SK-N-SH (cell line): ENCODE data around the gene PSMG4.

Experiments
- CTCF ChIP-seq: fragments of 200-600 bp; sonication (generic); IDR thresholded peaks from 2 replicates; pipeline ENCODE4 v1.6.1; 2017; ENCODE audit warnings: antibody characterized with exemption, mild to moderate bottlenecking, moderate library complexity
- EP300 ChIP-seq, 2 experiments: IDR thresholded peaks; 2 replicates each; pipeline versions ENCODE4 v1.4.0 to v1.6.1; 2012; ENCODE audit warnings: borderline replicate concordance in 1 of 2, low read depth in 1 of 2, low read length in 1 of 2
- FOXJ3 ChIP-seq: sonication (generic); formaldehyde crosslinking; IDR thresholded peaks from 2 replicates; pipeline ENCODE4 v1.5.1; 2020; ENCODE audit warnings: mild to moderate bottlenecking, missing genetic modification reagents
- FOXM1 ChIP-seq: IDR thresholded peaks from 2 replicates; pipeline ENCODE4 v1.4.0; 2012; ENCODE audit warnings: low read depth, mild to moderate bottlenecking
- IRF3 ChIP-seq: fragments of 150-350 bp; IDR thresholded peaks from 2 replicates; pipeline ENCODE4 v1.6.1; 2016; ENCODE audit warnings: mild to moderate bottlenecking, low read depth, low read length
- MXI1 ChIP-seq: IDR thresholded peaks from 2 replicates; pipeline ENCODE4 v1.6.1; 2012; ENCODE audit warnings: mild to moderate bottlenecking, low read depth, low read length, improper control_type of control experiment
- REST ChIP-seq: IDR thresholded peaks from 2 replicates; pipeline ENCODE4 v1.6.1; 2012; ENCODE audit warnings: mild to moderate bottlenecking, low read depth, low read length, moderate library complexity
- SMC3 ChIP-seq: IDR thresholded peaks from 2 replicates; pipeline ENCODE4 v1.6.1; 2012; ENCODE audit warnings: low read depth, low read length, improper control_type of control experiment
- TAF1 ChIP-seq: IDR thresholded peaks from 2 replicates; pipeline ENCODE4 v1.6.1; 2012; ENCODE audit warnings: low read depth, mild to moderate bottlenecking, low read length, moderate library complexity, borderline replicate concordance
- USF2 ChIP-seq: fragments of 150-350 bp; IDR thresholded peaks from 2 replicates; pipeline ENCODE4 v1.6.1; 2017; ENCODE audit warnings: antibody characterized with exemption, low read length, low read depth, borderline replicate concordance
- YY1 ChIP-seq: IDR thresholded peaks from 2 replicates; pipeline ENCODE4 v1.4.0; 2012; ENCODE audit warnings: low read depth, mild to moderate bottlenecking

GRCh38 chr6:3233904-3234303, 24.8 kb upstream of the PSMG4 start:
- no peak for TF ChIP-seq TAF1
- no peak for TF ChIP-seq CTCF
- TF ChIP-seq SMC3, result no peak
- TF ChIP-seq FOXJ3 (CRISPR knock-in tag), result no peak
- TF ChIP-seq FOXM1, result no peak
- no peak for TF ChIP-seq YY1
- no peak for TF ChIP-seq MXI1
- no peak for TF ChIP-seq USF2
- no peak for TF ChIP-seq IRF3
- TF ChIP-seq EP300 (IDR thresholded peaks at IDR 0.05; ENCODE audit: borderline replicate concordance in 1 of 2, low read depth in 1 of 2, low read length in 1 of 2), result no peak
- TF ChIP-seq REST, result no peak
